Small intestine (tissue), 7 donors: ENCODE measurements around the gene NDFIP2. TPM values are rescaled to one million over a fixed set of nuclear protein-coding genes. Genes with fewer than 3 reads are reported as not detected.

Source experiments
- DNase-seq, 2 donors: peaks; one replicate each; pipeline versions ENCODE4 v3.0.0 to v3.0.0-alpha.2; 2013
- FAIRE-seq: peaks from 2 replicates; lab custom pipeline; 2012; peaks lifted over from hg19 to GRCh38; lab: Jason Lieb, UNC
- H3K27ac ChIP-seq, 3 donors: one replicate each; pipeline ENCODE4 v1.5.1; 2013; ENCODE audit warnings: low read length in 2 of 3, mild to moderate bottlenecking in 2 of 3, control low read depth in 1 of 3, inconsistent platforms in 1 of 3, low read depth in 1 of 3, moderate library complexity in 1 of 3
- H3K27me3 ChIP-seq, 3 donors: one replicate each; pipeline ENCODE4 v1.6.1; 2013; ENCODE audit warnings: low read length in 3 of 3, inconsistent platforms in 1 of 3; ENCODE audit not compliant: control insufficient read depth in 3 of 3, insufficient read depth in 3 of 3
- H3K36me3 ChIP-seq, 3 donors: one replicate each; pipeline ENCODE4 v1.6.1; 2013; ENCODE audit warnings: low read length in 3 of 3, inconsistent platforms in 1 of 3, low read depth in 1 of 3, mild to moderate bottlenecking in 1 of 3, moderate library complexity in 1 of 3; ENCODE audit not compliant: control insufficient read depth in 3 of 3, insufficient read depth in 2 of 3
- H3K4me1 ChIP-seq, 3 donors: one replicate each; pipeline ENCODE4 v1.6.1; 2013; ENCODE audit warnings: low read length in 2 of 3, inconsistent platforms in 1 of 3, low read depth in 1 of 3, mild to moderate bottlenecking in 1 of 3, moderate library complexity in 1 of 3; ENCODE audit not compliant: control insufficient read depth in 3 of 3, insufficient read depth in 2 of 3
- H3K4me3 ChIP-seq, 3 donors: one replicate each; pipeline ENCODE4 v1.5.1; 2013; ENCODE audit warnings: low read length in 3 of 3, control low read depth in 1 of 3, inconsistent platforms in 1 of 3, low read depth in 1 of 3, mild to moderate bottlenecking in 1 of 3, moderate library complexity in 1 of 3
- H3K9me3 ChIP-seq, 2 donors: one replicate each; pipeline ENCODE4 v1.6.1; 2013; ENCODE audit warnings: low read depth in 1 of 2, low read length in 1 of 2; ENCODE audit not compliant: control insufficient read depth in 2 of 2, insufficient read depth in 1 of 2
- WGBS, 3 donors: extraction: QIAGEN DNeasy Blood & Tissue Kit; methylation state at CpG; one replicate each; pipeline ENCODE4 v1.1.7; 2013; 5-methylcytosine and 5-hydroxymethylcytosine counted together
- polyA plus RNA-seq, 4 donors: library from polyadenylated mRNA; stranded (reverse) in 3 of 4; unstranded in 1 of 4; fragments of 200-250 nt in 3 of 4; fragments of 120-200 nt in 1 of 4; gene quantifications; one replicate each; pipeline versions ENCODE4 v1.2.1 to v1.2.3, GENCODE V29; 2013
- donor health status: healthy with polysubstance abuse.
- donor health status: control.
- donor health status: control.
- donor health status: Bipolar disorder and iron deficiency.
- donor health status: healthy.

The NDFIP2 gene
- polyA plus RNA-seq, 4 donors, result 34.6 to 96.9 (median 48.1) TPM

- FAIRE-seq (no peak), DNase-seq (no peak)
- Histone ChIP-seq H3K4me3 (no peak overlapping the region), H3K36me3 (no peaks in the 10 kb centered on the region), H3K4me1 (peaks cover 0 to 4% (median 0%) of the 10 kb centered on the region in 3 donors), H3K9me3 (no peaks in the 10 kb centered on the region), H3K27me3 (no peaks in the 10 kb centered on the region), H3K27ac (no peak overlapping the region)
- WGBS, 3 donors, result 88 to 96% (median 89%) methylated on average over 7 of the region's 7 CpGs
Measured at GRCh38 chr13:79501538-79502232, 20.7 kb downstream of the NDFIP2 start.

GRCh38 chr13:79502859-79503468 lies 22.0 kb downstream of the NDFIP2 start:
- 71 to 79% (median 73%) methylated on average over 3 of the region's 3 CpGs for WGBS, 3 donors
- Histone ChIP-seq H3K27ac (no peak overlapping the region), H3K4me1 (peaks cover 0 to 4% (median 0%) of the 10 kb centered on the region in 3 donors), H3K27me3 (no peaks in the 10 kb centered on the region), H3K4me3 (no peak overlapping the region), H3K9me3 (no peaks in the 10 kb centered on the region), H3K36me3 (no peaks in the 10 kb centered on the region)
- FAIRE-seq (no peak), DNase-seq (no peak)

- H3K36me3 ChIP-seq, result no peaks in the 10 kb centered on the region
- H3K9me3 ChIP-seq, result no peaks in the 10 kb centered on the region
- no peak overlapping the region for H3K4me3 ChIP-seq
- H3K27ac ChIP-seq, result no peak overlapping the region
- no peak for FAIRE-seq
- peaks cover 0 to 6% (median 0%) of the 10 kb centered on the region in 3 donors for H3K4me1 ChIP-seq
- H3K27me3 ChIP-seq, result no peaks in the 10 kb centered on the region
- DNase-seq, result no peak
Measured at GRCh38 chr13:79503473-79504017, 22.6 kb downstream of the NDFIP2 start.

GRCh38 chr13:79508224-79508961 lies 27.4 kb downstream of the NDFIP2 start:
- H3K4me1 ChIP-seq, result peaks cover 0 to 3% (median 0%) of the 10 kb centered on the region in 3 donors
- no peak overlapping the region for H3K4me3 ChIP-seq
- peaks cover 0 to 3% (median 1%) of the 10 kb centered on the region in 3 donors for H3K36me3 ChIP-seq
- FAIRE-seq, result no peak
- no peaks in the 10 kb centered on the region for H3K9me3 ChIP-seq
- no peak overlapping the region for H3K27ac ChIP-seq
- DNase-seq, result no peak
- H3K27me3 ChIP-seq, result no peaks in the 10 kb centered on the region
- 84 to 87% (median 84%) methylated on average over 6 of the region's 6 CpGs for WGBS, 3 donors

GRCh38 chr13:79511611-79512010 lies 30.7 kb downstream of the NDFIP2 start:
- WGBS, 3 donors, result 82 to 98% (median 90%) methylated on average over 2 of the region's 2 CpGs
- no peaks in the 10 kb centered on the region for H3K27me3 ChIP-seq
- peaks cover 0 to 3% (median 0%) of the 10 kb centered on the region in 3 donors for H3K4me1 ChIP-seq
- no peak overlapping the region for H3K27ac ChIP-seq
- no peak for DNase-seq
- no peak overlapping the region for H3K4me3 ChIP-seq
- FAIRE-seq, result no peak
- H3K36me3 ChIP-seq, result peaks cover 0 to 3% (median 1%) of the 10 kb centered on the region in 3 donors
- H3K9me3 ChIP-seq, result no peaks in the 10 kb centered on the region

- no peaks in the 10 kb centered on the region for H3K9me3 ChIP-seq
- H3K4me1 ChIP-seq, result peaks cover 0 to 3% (median 0%) of the 10 kb centered on the region in 3 donors
- H3K27ac ChIP-seq, result no peak overlapping the region
- H3K4me3 ChIP-seq, result no peak overlapping the region
- DNase-seq (no peak), FAIRE-seq (no peak)
- peaks cover 0 to 3% (median 1%) of the 10 kb centered on the region in 3 donors for H3K36me3 ChIP-seq
- H3K27me3 ChIP-seq, result no peaks in the 10 kb centered on the region
Measured at GRCh38 chr13:79512950-79513349, 32.0 kb downstream of the NDFIP2 start.

- Histone ChIP-seq H3K27ac (no peak overlapping the region), H3K4me3 (no peak overlapping the region), H3K4me1 (no peaks in the 10 kb centered on the region), H3K9me3 (no peaks in the 10 kb centered on the region), H3K27me3 (no peaks in the 10 kb centered on the region), H3K36me3 (peaks cover 0 to 6% (median 3%) of the 10 kb centered on the region in 3 donors)
- FAIRE-seq (no peak), DNase-seq (no peak)
Measured at GRCh38 chr13:79516595-79516994, 35.6 kb downstream of the NDFIP2 start.

GRCh38 chr13:79519255-79519654 lies 38.3 kb downstream of the NDFIP2 start:
- 51 to 73% (median 58%) methylated on average over 3 of the region's 3 CpGs for WGBS, 3 donors
- H3K36me3 ChIP-seq, result peaks cover 0 to 12% (median 5%) of the 10 kb centered on the region in 3 donors
- no peak overlapping the region for H3K27ac ChIP-seq
- no peaks in the 10 kb centered on the region for H3K4me1 ChIP-seq
- no peak for FAIRE-seq
- DNase-seq, result no peak
- H3K4me3 ChIP-seq, result no peak overlapping the region
- no peaks in the 10 kb centered on the region for H3K9me3 ChIP-seq
- H3K27me3 ChIP-seq, result no peaks in the 10 kb centered on the region
